Measurements from ENCODE around the gene FAM47E.

GRCh38 chr4:76235915-76236314, 15.6 kb upstream of the FAM47E start:
- TF ChIP-seq CTCF (IDR thresholded peaks at IDR 0.05), result no peak
- no peak for TF ChIP-seq EZH2 (IDR thresholded peaks at IDR 0.05)
- no peak for TF ChIP-seq EZH2phosphoT487 (IDR thresholded peaks at IDR 0.05)
